Smooth muscle cell (in vitro differentiated cells): Measurements from ENCODE around the gene HMCN2. TPM values are rescaled to one million over a fixed set of nuclear protein-coding genes. Genes with fewer than 3 reads are reported as not detected.

ENCODE experiments used
- DNase-seq: peaks from one replicate; lab custom pipeline; 2025; ENCODE audit not compliant: unreplicated experiment; lab: John Stamatoyannopoulos, UW
- H2AFZ ChIP-seq: fragments of 200-600 bp; sonication (generic); 2 replicates; pipeline ENCODE4 v1.6.0; 2016; ENCODE audit warnings: antibody characterized with exemption, low read depth, mild to moderate bottlenecking
- H3F3A ChIP-seq: fragments of 200-600 bp; sonication (generic); 2 replicates; pipeline ENCODE4 v1.6.0; 2017; ENCODE audit warnings: antibody characterized with exemption, low read depth
- H3K27ac ChIP-seq: fragments of 200-600 bp; sonication (generic); 2 replicates; pipeline ENCODE4 v1.5.1; 2016; ENCODE audit warnings: low read depth, mild to moderate bottlenecking
- H3K27me3 ChIP-seq: fragments of 200-600 bp; sonication (generic); 2 replicates; pipeline ENCODE4 v1.6.1; 2016; ENCODE audit warnings: low read depth, mild to moderate bottlenecking
- H3K36me3 ChIP-seq: fragments of 200-600 bp; sonication (generic); 2 replicates; pipeline ENCODE4 v1.5.1; 2016; ENCODE audit warnings: low read depth
- H3K4me1 ChIP-seq: fragments of 200-600 bp; sonication (generic); 2 replicates; pipeline ENCODE4 v1.5.1; 2016; ENCODE audit warnings: low read depth
- H3K4me2 ChIP-seq: fragments of 200-600 bp; sonication (generic); 2 replicates; pipeline ENCODE4 v1.6.0; 2016; ENCODE audit warnings: mild to moderate bottlenecking
- H3K4me3 ChIP-seq: fragments of 200-600 bp; sonication (generic); 2 replicates; pipeline ENCODE4 v1.5.1; 2016; ENCODE audit warnings: mild to moderate bottlenecking
- H3K79me2 ChIP-seq: fragments of 200-600 bp; sonication (generic); 2 replicates; pipeline ENCODE4 v1.6.0; 2016; ENCODE audit warnings: low read depth, mild to moderate bottlenecking
- H3K9ac ChIP-seq: fragments of 200-600 bp; sonication (generic); 2 replicates; pipeline ENCODE4 v1.6.0; 2016; ENCODE audit warnings: low read depth
- H3K9me3 ChIP-seq: fragments of 200-600 bp; sonication (generic); replicated peaks from 2 replicates; pipeline ENCODE4 v1.5.1; 2016; ENCODE audit warnings: low read depth
- H4K20me1 ChIP-seq: fragments of 200-600 bp; sonication (generic); 2 replicates; pipeline ENCODE4 v1.6.0; 2016; ENCODE audit warnings: low read depth
- WGBS: methylation state at CpG from one replicate; pipeline ENCODE4 v1.1.7; 2016; ENCODE audit warnings: low lambda C conversion rate; 5-methylcytosine and 5-hydroxymethylcytosine counted together
- polyA plus RNA-seq: library from polyadenylated mRNA; unstranded; fragments of >200 nt; fragmentation: Nextera tagmentation; extraction: Ambion mirVana; gene quantifications from 2 replicates; pipeline ENCODE4 v1.2.1, GENCODE V29; 2016
- total RNA-seq: library from RNA; depleted of rRNA; stranded (reverse); fragments of >200 nt; gene quantifications from 2 replicates; pipeline ENCODE4 v1.2.3, GENCODE V29; 2014
- TF ChIP-seq, protein P1 (sequence below): fragments of 200-600 bp; sonication (generic); IDR thresholded peaks from 2 replicates; pipeline ENCODE4 v1.5.1; 2017; ENCODE audit warnings: borderline replicate concordance, mild to moderate bottlenecking, antibody characterized with exemption; ENCODE audit not compliant: insufficient read depth, poor library complexity, severe bottlenecking

Gene HMCN2
- total and polyA plus RNA-seq, 2 experiments from 2014 or later = under 0.01 TPM; not detected in 1

DNA sequence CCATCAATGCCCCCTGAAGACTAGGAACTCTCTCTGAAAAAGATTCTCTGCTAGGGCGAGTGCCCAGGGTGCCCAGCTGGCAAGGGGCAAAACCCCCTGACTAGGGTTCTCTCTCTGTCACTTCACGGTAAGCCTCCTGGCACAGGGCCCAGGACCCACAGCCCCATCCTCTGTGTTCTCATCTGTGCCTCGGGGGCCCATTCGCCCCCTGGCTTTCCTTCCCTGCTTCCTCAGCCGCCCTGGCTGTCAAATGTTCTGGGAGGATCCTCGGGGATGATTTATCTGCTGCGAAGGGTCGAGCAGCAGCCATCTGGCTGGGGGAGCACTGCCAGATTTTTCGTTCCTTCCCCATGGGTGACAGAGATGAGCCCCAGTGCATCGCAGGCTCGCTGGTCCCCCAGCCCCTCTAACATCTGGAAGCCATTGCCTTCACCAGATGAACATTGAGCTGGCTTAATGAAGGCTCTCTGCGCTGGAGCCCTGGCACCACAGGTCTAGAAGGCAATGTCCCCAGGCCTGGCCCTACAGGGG lies 24.2 kb downstream of the HMCN2 start:
- H2AFZ ChIP-seq = no peak overlapping the region
- DNase-seq = no peak
- no peaks in the 10 kb centered on the region for H3F3A ChIP-seq
- H3K4me1 ChIP-seq = no peaks in the 10 kb centered on the region
- H3K36me3 ChIP-seq = no peaks in the 10 kb centered on the region
- H3K9me3 ChIP-seq = no peaks in the 10 kb centered on the region
- TF ChIP-seq, protein P1, sequence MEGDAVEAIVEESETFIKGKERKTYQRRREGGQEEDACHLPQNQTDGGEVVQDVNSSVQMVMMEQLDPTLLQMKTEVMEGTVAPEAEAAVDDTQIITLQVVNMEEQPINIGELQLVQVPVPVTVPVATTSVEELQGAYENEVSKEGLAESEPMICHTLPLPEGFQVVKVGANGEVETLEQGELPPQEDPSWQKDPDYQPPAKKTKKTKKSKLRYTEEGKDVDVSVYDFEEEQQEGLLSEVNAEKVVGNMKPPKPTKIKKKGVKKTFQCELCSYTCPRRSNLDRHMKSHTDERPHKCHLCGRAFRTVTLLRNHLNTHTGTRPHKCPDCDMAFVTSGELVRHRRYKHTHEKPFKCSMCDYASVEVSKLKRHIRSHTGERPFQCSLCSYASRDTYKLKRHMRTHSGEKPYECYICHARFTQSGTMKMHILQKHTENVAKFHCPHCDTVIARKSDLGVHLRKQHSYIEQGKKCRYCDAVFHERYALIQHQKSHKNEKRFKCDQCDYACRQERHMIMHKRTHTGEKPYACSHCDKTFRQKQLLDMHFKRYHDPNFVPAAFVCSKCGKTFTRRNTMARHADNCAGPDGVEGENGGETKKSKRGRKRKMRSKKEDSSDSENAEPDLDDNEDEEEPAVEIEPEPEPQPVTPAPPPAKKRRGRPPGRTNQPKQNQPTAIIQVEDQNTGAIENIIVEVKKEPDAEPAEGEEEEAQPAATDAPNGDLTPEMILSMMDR = no peak
- H3K27me3 ChIP-seq = peaks cover 55% of the 10 kb centered on the region
- H4K20me1 ChIP-seq = no peaks in the 10 kb centered on the region
- 82% methylated on average over 12 of the region's 12 CpGs for WGBS
- H3K4me2 ChIP-seq = no peak overlapping the region
- H3K27ac ChIP-seq = no peak overlapping the region
- no peak overlapping the region for H3K4me3 ChIP-seq
- H3K9ac ChIP-seq = no peak overlapping the region
- no peaks in the 10 kb centered on the region for H3K79me2 ChIP-seq

DNA sequence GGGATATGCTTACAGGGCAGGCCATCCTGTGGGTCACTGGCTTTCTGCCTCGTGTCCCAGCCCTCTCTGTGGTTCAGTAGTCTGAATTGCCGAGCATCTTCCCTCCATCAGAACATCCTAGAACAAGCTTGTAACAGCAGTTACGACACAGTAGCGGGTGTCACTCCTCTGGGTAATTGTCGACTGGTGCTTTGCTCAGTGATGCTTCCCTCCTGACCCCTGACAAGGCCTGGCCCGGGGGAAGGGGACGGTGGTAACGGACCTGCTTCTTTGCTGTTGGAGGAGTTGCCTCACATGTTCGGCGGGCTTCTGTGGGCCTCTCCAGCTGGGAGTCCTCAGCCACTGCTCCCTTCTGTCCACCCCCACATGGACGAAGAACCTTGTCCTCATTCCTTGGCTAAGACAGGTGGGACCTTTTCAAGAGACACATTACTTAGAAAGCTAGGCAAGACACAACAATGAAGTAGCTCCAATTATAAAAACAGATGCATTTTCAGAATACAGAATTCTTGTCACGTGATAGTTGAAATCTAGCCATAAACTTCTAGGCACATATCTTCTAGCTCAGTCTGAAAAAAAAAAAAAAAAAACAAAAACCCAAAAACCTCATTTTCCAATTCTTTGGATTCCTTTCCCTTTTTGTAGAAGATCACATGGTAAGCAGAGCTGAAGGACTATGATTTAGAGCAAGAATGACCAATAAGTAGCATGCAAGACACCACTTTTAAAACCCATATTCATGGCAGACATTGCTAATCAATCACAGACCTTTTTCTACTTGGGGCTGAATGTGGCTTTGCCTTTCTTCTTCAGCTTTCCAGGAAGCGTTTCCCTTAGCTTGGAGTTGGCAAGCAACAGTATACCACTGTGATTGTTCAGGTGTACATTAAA lies 25.0 kb downstream of the HMCN2 start:
- DNase-seq = no peak
- H3K9ac ChIP-seq = no peak overlapping the region
- H3K27ac ChIP-seq = no peak overlapping the region
- no peak overlapping the region for H2AFZ ChIP-seq
- H3F3A ChIP-seq = no peaks in the 10 kb centered on the region
- H3K4me2 ChIP-seq = no peak overlapping the region
- no peaks in the 10 kb centered on the region for H3K79me2 ChIP-seq
- no peaks in the 10 kb centered on the region for H3K36me3 ChIP-seq
- WGBS = 89% methylated on average over 13 of the region's 13 CpGs
- H3K27me3 ChIP-seq = peaks cover 55% of the 10 kb centered on the region
- no peaks in the 10 kb centered on the region for H3K9me3 ChIP-seq
- no peak overlapping the region for H3K4me3 ChIP-seq
- TF ChIP-seq, protein P1 = no peak
- H3K4me1 ChIP-seq = no peaks in the 10 kb centered on the region
- H4K20me1 ChIP-seq = no peaks in the 10 kb centered on the region

DNA sequence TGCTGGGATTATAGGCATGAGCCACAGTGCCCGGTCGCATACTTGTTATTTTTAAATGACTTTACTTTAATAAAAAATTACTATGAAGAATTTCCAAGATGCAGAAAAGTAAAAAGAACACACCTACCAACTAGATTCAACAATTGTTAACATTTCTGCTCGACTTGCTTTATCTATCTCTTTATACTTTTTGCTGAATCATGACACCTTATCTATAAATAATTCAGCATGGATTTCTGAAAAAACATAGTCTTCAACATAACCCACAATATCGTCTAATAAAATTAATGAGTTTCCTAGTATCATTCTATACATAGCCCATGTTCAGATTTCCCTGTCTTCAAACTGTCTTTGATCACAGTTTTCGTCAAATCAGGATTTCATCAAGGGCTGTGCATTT lies 25.9 kb downstream of the HMCN2 start:
- no peak overlapping the region for H3K4me3 ChIP-seq
- H3K4me2 ChIP-seq = no peak overlapping the region
- no peaks in the 10 kb centered on the region for H3K4me1 ChIP-seq
- TF ChIP-seq, protein P1 = no peak
- WGBS = 85% methylated on average over 5 of the region's 5 CpGs
- H3K9me3 ChIP-seq = no peaks in the 10 kb centered on the region
- no peak overlapping the region for H3K9ac ChIP-seq
- H4K20me1 ChIP-seq = no peaks in the 10 kb centered on the region
- H3K79me2 ChIP-seq = no peaks in the 10 kb centered on the region
- no peak overlapping the region for H3K27ac ChIP-seq
- DNase-seq = no peak
- H3F3A ChIP-seq = no peaks in the 10 kb centered on the region
- H3K27me3 ChIP-seq = peaks cover 57% of the 10 kb centered on the region
- H2AFZ ChIP-seq = no peak overlapping the region
- H3K36me3 ChIP-seq = no peaks in the 10 kb centered on the region

DNA sequence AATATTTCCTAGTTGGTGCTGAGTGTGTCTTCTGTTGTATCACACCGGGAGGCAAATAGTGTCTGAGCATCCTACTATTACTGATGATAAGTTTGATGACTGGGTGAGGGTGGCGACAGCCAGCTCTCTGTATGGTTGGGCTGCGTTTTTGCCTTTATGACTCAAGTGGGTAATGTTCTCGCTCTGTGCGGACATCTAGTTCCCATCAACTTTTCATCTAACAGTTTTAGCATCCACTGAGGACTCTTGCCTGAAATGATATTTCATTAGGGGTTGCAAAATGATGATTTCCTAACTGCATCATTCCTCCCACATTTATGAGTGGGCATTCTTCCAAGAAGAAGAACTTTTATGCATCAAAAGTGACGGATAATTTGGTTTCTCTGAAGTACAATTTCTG lies 26.5 kb downstream of the HMCN2 start:
- TF ChIP-seq, protein P1 = no peak
- WGBS = 81% methylated on average over 6 of the region's 6 CpGs
- Histone ChIP-seq H3K79me2 (no peaks in the 10 kb centered on the region), H3K4me2 (no peak overlapping the region), H3K4me1 (no peaks in the 10 kb centered on the region), H3F3A (no peaks in the 10 kb centered on the region), H3K27me3 (peaks cover 52% of the 10 kb centered on the region), H3K4me3 (no peak overlapping the region), H3K9me3 (no peaks in the 10 kb centered on the region), H2AFZ (no peak overlapping the region), H4K20me1 (no peaks in the 10 kb centered on the region), H3K36me3 (no peaks in the 10 kb centered on the region), H3K27ac (no peak overlapping the region), H3K9ac (no peak overlapping the region)
- no peak for DNase-seq
